IMR-90 (cell line): ENCODE results near the gene DGKB. TPM values are rescaled to one million over a fixed set of nuclear protein-coding genes. Genes with fewer than 3 reads are reported as not detected.

Experiments
- ATAC-seq: fragments of 200-7000 bp; cut with Tn5 transposase; 2 replicates; pipeline ENCODE4 v1.9.1; 2020; ENCODE audit warnings: low read depth, mild to moderate bottlenecking, moderate library complexity
- BruUV-seq: library from RNA; stranded (reverse); fragments of 400-500 nt; replicated peaks from 2 replicates; lab custom pipeline; 2021; lab: Mats Ljungman, UMichigan
- CTCF ChIA-PET: fragments of 300-600 bp; formaldehyde crosslinking; extraction: SDS; loops from one replicate; lab custom pipeline; 2021; ENCODE audit warnings: antibody characterized with exemption; lab: Yijun Ruan, JAX
- POLR2A ChIA-PET: fragments of 300-600 bp; sonication (Branson Sonifier 250); formaldehyde crosslinking; loops from one replicate; lab custom pipeline; 2022; ENCODE audit warnings: antibody characterized with exemption; ENCODE audit not compliant: unreplicated experiment; lab: Charles Lee
- DNase-seq: peaks from one replicate; pipeline ENCODE4 v3.0.0; 2013
- H2AFZ ChIP-seq: replicated peaks from 2 replicates; pipeline ENCODE3; 2013; ENCODE audit warnings: low read length, mild to moderate bottlenecking; ENCODE audit not compliant: poor library complexity
- H2AK5ac ChIP-seq: 2 replicates; pipeline ENCODE4 v1.6.1; 2013; ENCODE audit warnings: low read depth, low read length, inconsistent platforms
- H2AK9ac ChIP-seq: replicated peaks from 2 replicates; pipeline ENCODE3; 2013; ENCODE audit warnings: mild to moderate bottlenecking, low read depth, low read length, moderate library complexity; ENCODE audit not compliant: poor library complexity
- H2BK120ac ChIP-seq: 2 replicates; pipeline ENCODE4 v1.6.1; 2013; ENCODE audit warnings: low read depth, low read length, inconsistent platforms
- H2BK15ac ChIP-seq: 3 replicates; pipeline ENCODE4 v1.6.1; 2013; ENCODE audit warnings: low read depth, low read length, inconsistent platforms
- H2BK20ac ChIP-seq: 2 replicates; pipeline ENCODE4 v1.6.1; 2013; ENCODE audit warnings: low read depth, mild to moderate bottlenecking, inconsistent platforms, low read length, moderate library complexity
- H2BK5ac ChIP-seq: 2 replicates; pipeline ENCODE4 v1.6.1; 2013; ENCODE audit warnings: mild to moderate bottlenecking, low read depth, low read length, inconsistent platforms; ENCODE audit not compliant: poor library complexity, severe bottlenecking
- H3K14ac ChIP-seq: replicated peaks from 2 replicates; pipeline ENCODE4 v1.6.1; 2013; ENCODE audit warnings: low read depth, low read length, inconsistent platforms
- H3K18ac ChIP-seq: 2 replicates; pipeline ENCODE4 v1.6.1; 2013; ENCODE audit warnings: low read depth, low read length, control low read depth
- H3K23ac ChIP-seq: 2 replicates; pipeline ENCODE4 v1.6.1; 2013; ENCODE audit warnings: low read depth, low read length, inconsistent platforms
- H3K27ac ChIP-seq: 2 replicates; pipeline ENCODE4 v1.5.1; 2013; ENCODE audit warnings: mild to moderate bottlenecking, control low read depth, low read length; ENCODE audit not compliant: insufficient read depth
- H3K27me3 ChIP-seq: 2 replicates; pipeline ENCODE4 v1.6.1; 2013; ENCODE audit warnings: low read length; ENCODE audit not compliant: control insufficient read depth, insufficient read depth
- H3K36me3 ChIP-seq: 2 replicates; pipeline ENCODE4 v1.6.1; 2013; ENCODE audit warnings: low read length, mixed read lengths; ENCODE audit not compliant: control insufficient read depth, insufficient read depth
- H3K4ac ChIP-seq: 2 replicates; pipeline ENCODE4 v1.6.1; 2013; ENCODE audit warnings: low read depth, low read length, inconsistent platforms
- H3K4me1 ChIP-seq: 2 replicates; pipeline ENCODE4 v1.6.1; 2013; ENCODE audit warnings: low read length, mixed read lengths; ENCODE audit not compliant: control insufficient read depth, insufficient read depth
- H3K4me2 ChIP-seq: 2 replicates; pipeline ENCODE4 v1.6.1; 2013; ENCODE audit warnings: low read depth, mild to moderate bottlenecking, control low read depth, low read length, moderate library complexity
- H3K4me3 ChIP-seq: 2 replicates; pipeline ENCODE4 v1.5.1; 2013; ENCODE audit warnings: low read depth, mild to moderate bottlenecking, control low read depth, low read length, moderate library complexity; ENCODE audit not compliant: insufficient read depth
- H3K56ac ChIP-seq: 2 replicates; pipeline ENCODE4 v1.6.1; 2013; ENCODE audit warnings: low read length, inconsistent platforms; ENCODE audit not compliant: insufficient read depth; ENCODE audit errors: extremely low read depth
- H3K79me1 ChIP-seq, 2 experiments: 2 replicates each; pipeline ENCODE4 v1.6.1; 2013; ENCODE audit warnings: low read length in 2 of 2, inconsistent platforms in 1 of 2, low read depth in 1 of 2
- H3K9ac ChIP-seq: 2 replicates; pipeline ENCODE4 v1.6.1; 2013; ENCODE audit warnings: low read depth, low read length, control low read depth
- H3K9me1 ChIP-seq: 2 replicates; pipeline ENCODE4 v1.6.1; 2013; ENCODE audit warnings: low read length, inconsistent platforms; ENCODE audit not compliant: insufficient read depth
- H3K9me3 ChIP-seq: 2 replicates; pipeline ENCODE4 v1.6.1; 2013; ENCODE audit warnings: low read length; ENCODE audit not compliant: control insufficient read depth, insufficient read depth
- H4K20me1 ChIP-seq: 2 replicates; pipeline ENCODE4 v1.6.1; 2013; ENCODE audit warnings: low read length, inconsistent platforms; ENCODE audit not compliant: insufficient read depth
- H4K5ac ChIP-seq: 2 replicates; pipeline ENCODE4 v1.6.1; 2013; ENCODE audit warnings: mild to moderate bottlenecking, low read depth, low read length, control low read depth
- H4K8ac ChIP-seq, 2 experiments: 2 replicates each; pipeline ENCODE4 v1.6.1; 2013; ENCODE audit warnings: low read depth in 2 of 2, low read length in 2 of 2, control low read depth in 1 of 2, inconsistent platforms in 1 of 2
- H4K91ac ChIP-seq: 2 replicates; pipeline ENCODE4 v1.6.1; 2013; ENCODE audit warnings: low read depth, low read length, inconsistent platforms; ENCODE audit not compliant: insufficient read depth
- BHLHE40 ChIP-seq: fragments of 150-350 bp; IDR thresholded peaks from 2 replicates; pipeline ENCODE4 v1.6.1; 2016; ENCODE audit warnings: mild to moderate bottlenecking, low read depth, low read length
- CEBPB ChIP-seq: IDR thresholded peaks from 2 replicates; pipeline ENCODE4 v1.6.1; 2012; ENCODE audit warnings: low read depth, low read length, improper control_type of control experiment
- FOS ChIP-seq: fragments of 150-350 bp; IDR thresholded peaks from 2 replicates; pipeline ENCODE4 v1.6.1; 2016; ENCODE audit warnings: low read depth, low read length
- MAFK ChIP-seq: IDR thresholded peaks from 2 replicates; pipeline ENCODE4 v1.6.1; 2012; ENCODE audit warnings: low read depth, low read length, improper control_type of control experiment
- MAZ ChIP-seq: IDR thresholded peaks from 2 replicates; pipeline ENCODE4 v1.6.1; 2012; ENCODE audit warnings: low read depth, mild to moderate bottlenecking, low read length, improper control_type of control experiment, moderate library complexity, borderline replicate concordance
- MXI1 ChIP-seq: IDR thresholded peaks from 2 replicates; pipeline ENCODE4 v1.6.1; 2012; ENCODE audit warnings: low read depth, mild to moderate bottlenecking, low read length, moderate library complexity, borderline replicate concordance
- NFE2L2 ChIP-seq: fragments of 150-350 bp; IDR thresholded peaks from 2 replicates; pipeline ENCODE4 v1.6.1; 2016; ENCODE audit warnings: low read depth, mild to moderate bottlenecking, low read length
- POLR2A ChIP-seq: IDR thresholded peaks from 2 replicates; pipeline ENCODE4 v1.6.1; 2012; ENCODE audit warnings: mild to moderate bottlenecking, low read depth, low read length
- RAD21 ChIP-seq: IDR thresholded peaks from 2 replicates; pipeline ENCODE4 v1.6.1; 2012; ENCODE audit warnings: low read length, improper control_type of control experiment
- RFX5 ChIP-seq: IDR thresholded peaks from 2 replicates; pipeline ENCODE4 v1.8.0; 2012; ENCODE audit warnings: low read depth, mild to moderate bottlenecking, low read length, moderate library complexity
- SMC3 ChIP-seq: fragments of 150-350 bp; IDR thresholded peaks from 2 replicates; pipeline ENCODE4 v1.6.1; 2016; ENCODE audit warnings: low read depth, mild to moderate bottlenecking, antibody characterized with exemption, low read length, moderate library complexity
- dilution Hi-C: fragments of 300-500 bp; cut with HindIII; formaldehyde crosslinking; loops from one replicate; pipeline ENCODE4 v1.14.3; 2018; ENCODE audit warnings: low sequenced_read_pairs; ENCODE audit not compliant: unreplicated experiment
- in situ Hi-C: fragments of 300-500 bp; cut with MboI; formaldehyde crosslinking; loops from 3 replicates; pipeline ENCODE4 v1.14.3; 2019; ENCODE audit warnings: low sequenced_read_pairs, inconsistent platforms, mixed read lengths
- intact Hi-C: fragments of 100-400 bp; cut with micrococcal nuclease; formaldehyde crosslinking; loops from 2 replicates; pipeline ENCODE4 v1.10.0; 2022
- polyA plus RNA-seq, 3 experiments: library from polyadenylated mRNA; depleted of rRNA; stranded (reverse); fragments of >200 nt; gene quantifications; 2 replicates each; pipeline ENCODE4 v1.2.3, GENCODE V29; 2012; ENCODE audit warnings: low replicate concordance in 1 of 3
- total RNA-seq: library from RNA; depleted of rRNA; stranded (reverse); fragments of >200 nt; gene quantifications from 2 replicates; pipeline ENCODE4 v1.2.3, GENCODE V29; 2012
- TF ChIP-seq, protein P1 (sequence below): fragments of 150-350 bp; IDR thresholded peaks from 2 replicates; pipeline ENCODE4 v1.6.1; 2016; ENCODE audit warnings: low read depth, mild to moderate bottlenecking, low read length, moderate library complexity, borderline replicate concordance
- TF ChIP-seq, protein P2 (sequence below): conservative IDR thresholded peaks from 2 replicates; pipeline ENCODE4 v1.5.1; 2012; ENCODE audit warnings: mild to moderate bottlenecking, low read depth, low read length, improper control_type of control experiment
- TF ChIP-seq, protein P3 (sequence below): fragments of 150-350 bp; IDR thresholded peaks from 2 replicates; pipeline ENCODE4 v1.6.1; 2017; ENCODE audit warnings: mild to moderate bottlenecking, antibody characterized with exemption, low read length, low read depth

Gene DGKB
- total and polyA plus RNA-seq, 2 of the 4 experiments (the other 2 are of a cell fraction), result not detected

DNA sequence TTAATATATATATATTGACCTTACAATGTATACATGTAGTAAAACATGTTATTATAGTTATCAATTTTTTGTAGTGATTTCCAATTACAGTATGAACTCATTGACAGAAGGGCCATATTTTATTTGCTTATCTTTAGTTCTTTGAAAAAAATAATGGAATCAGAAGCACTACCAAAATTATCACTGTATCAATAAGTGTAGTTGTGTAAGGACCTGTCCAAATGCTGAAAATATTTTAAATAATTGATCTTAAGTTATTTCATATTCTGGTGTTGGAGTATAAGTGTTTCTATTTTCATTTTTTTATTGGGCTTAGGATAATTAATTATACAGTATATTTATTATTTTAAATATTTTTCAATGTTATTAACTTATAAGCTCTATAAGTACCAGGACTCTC, 8.5 kb upstream of the DGKB start:
- in situ Hi-C loops (no loop called here), intact Hi-C loops (no loop called here), dilution Hi-C loops (no loop called here)
- Histone ChIP-seq H4K5ac (no peak overlapping the region), H3K18ac (no peak overlapping the region), H2BK15ac (no peak overlapping the region), H2BK5ac (no peak overlapping the region), H3K79me1 (no peaks in the 10 kb centered on the region), H2AK9ac (no peak overlapping the region), H3K4me3 (no peak overlapping the region), H3K9me3 (no peaks in the 10 kb centered on the region), H4K8ac (no peak overlapping the region), H3K23ac (no peak overlapping the region), H3K36me3 (no peaks in the 10 kb centered on the region), H4K20me1 (no peaks in the 10 kb centered on the region), H3K56ac (no peak overlapping the region), H2BK120ac (no peak overlapping the region), H2AFZ (no peak overlapping the region), H3K9me1 (no peaks in the 10 kb centered on the region), H3K4ac (no peak overlapping the region), H3K14ac (no peak overlapping the region), H3K27ac (no peak overlapping the region), H3K4me2 (no peak overlapping the region), H2BK20ac (no peak overlapping the region), H3K4me1 (no peaks in the 10 kb centered on the region), H4K91ac (no peak overlapping the region), H3K9ac (no peak overlapping the region), H2AK5ac (no peak overlapping the region), H3K27me3 (no peaks in the 10 kb centered on the region)
- ATAC-seq (no peak), DNase-seq (no peak)
- ChIA-PET CTCF (no interaction called here), POLR2A (no interaction called here)
- TF ChIP-seq, protein P1, sequence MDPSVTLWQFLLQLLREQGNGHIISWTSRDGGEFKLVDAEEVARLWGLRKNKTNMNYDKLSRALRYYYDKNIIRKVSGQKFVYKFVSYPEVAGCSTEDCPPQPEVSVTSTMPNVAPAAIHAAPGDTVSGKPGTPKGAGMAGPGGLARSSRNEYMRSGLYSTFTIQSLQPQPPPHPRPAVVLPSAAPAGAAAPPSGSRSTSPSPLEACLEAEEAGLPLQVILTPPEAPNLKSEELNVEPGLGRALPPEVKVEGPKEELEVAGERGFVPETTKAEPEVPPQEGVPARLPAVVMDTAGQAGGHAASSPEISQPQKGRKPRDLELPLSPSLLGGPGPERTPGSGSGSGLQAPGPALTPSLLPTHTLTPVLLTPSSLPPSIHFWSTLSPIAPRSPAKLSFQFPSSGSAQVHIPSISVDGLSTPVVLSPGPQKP, result no peak
- TF ChIP-seq SMC3, result no peak
- TF ChIP-seq RFX5, result no peak
- no peak for TF ChIP-seq FOS
- TF ChIP-seq CEBPB, result no peak
- TF ChIP-seq MAZ, result no peak
- TF ChIP-seq BHLHE40, result no peak
- no peak for TF ChIP-seq NFE2L2
- TF ChIP-seq, protein P2, sequence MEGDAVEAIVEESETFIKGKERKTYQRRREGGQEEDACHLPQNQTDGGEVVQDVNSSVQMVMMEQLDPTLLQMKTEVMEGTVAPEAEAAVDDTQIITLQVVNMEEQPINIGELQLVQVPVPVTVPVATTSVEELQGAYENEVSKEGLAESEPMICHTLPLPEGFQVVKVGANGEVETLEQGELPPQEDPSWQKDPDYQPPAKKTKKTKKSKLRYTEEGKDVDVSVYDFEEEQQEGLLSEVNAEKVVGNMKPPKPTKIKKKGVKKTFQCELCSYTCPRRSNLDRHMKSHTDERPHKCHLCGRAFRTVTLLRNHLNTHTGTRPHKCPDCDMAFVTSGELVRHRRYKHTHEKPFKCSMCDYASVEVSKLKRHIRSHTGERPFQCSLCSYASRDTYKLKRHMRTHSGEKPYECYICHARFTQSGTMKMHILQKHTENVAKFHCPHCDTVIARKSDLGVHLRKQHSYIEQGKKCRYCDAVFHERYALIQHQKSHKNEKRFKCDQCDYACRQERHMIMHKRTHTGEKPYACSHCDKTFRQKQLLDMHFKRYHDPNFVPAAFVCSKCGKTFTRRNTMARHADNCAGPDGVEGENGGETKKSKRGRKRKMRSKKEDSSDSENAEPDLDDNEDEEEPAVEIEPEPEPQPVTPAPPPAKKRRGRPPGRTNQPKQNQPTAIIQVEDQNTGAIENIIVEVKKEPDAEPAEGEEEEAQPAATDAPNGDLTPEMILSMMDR, result no peak
- no peak for TF ChIP-seq MXI1
- TF ChIP-seq POLR2A, result no peak
- TF ChIP-seq MAFK, result no peak
- no peak for TF ChIP-seq RAD21
- TF ChIP-seq, protein P3, sequence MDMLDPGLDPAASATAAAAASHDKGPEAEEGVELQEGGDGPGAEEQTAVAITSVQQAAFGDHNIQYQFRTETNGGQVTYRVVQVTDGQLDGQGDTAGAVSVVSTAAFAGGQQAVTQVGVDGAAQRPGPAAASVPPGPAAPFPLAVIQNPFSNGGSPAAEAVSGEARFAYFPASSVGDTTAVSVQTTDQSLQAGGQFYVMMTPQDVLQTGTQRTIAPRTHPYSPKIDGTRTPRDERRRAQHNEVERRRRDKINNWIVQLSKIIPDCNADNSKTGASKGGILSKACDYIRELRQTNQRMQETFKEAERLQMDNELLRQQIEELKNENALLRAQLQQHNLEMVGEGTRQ, result no peak
- BruUV-seq, result no TSS peak
